IPS-20b (cell line): ENCODE results near the gene ATP8A2.
"Not testable (repeated sequence)": the region's sequence is repeated elsewhere in the genome, so short reads cannot be mapped to it uniquely, and the experiment has no call there.

Experiments
- H3K27ac ChIP-seq: one replicate; pipeline ENCODE4 v1.5.1; 2013; ENCODE audit warnings: low read length
- H3K27me3 ChIP-seq: 2 replicates; pipeline ENCODE4 v1.6.1; 2013; ENCODE audit warnings: mild to moderate bottlenecking, low read length, inconsistent platforms; ENCODE audit not compliant: insufficient read depth
- H3K36me3 ChIP-seq: 2 replicates; pipeline ENCODE4 v1.6.1; 2013; ENCODE audit warnings: low read depth, mild to moderate bottlenecking, inconsistent platforms, low read length, moderate library complexity; ENCODE audit not compliant: insufficient read depth
- H3K4me1 ChIP-seq: 2 replicates; pipeline ENCODE4 v1.6.1; 2013; ENCODE audit warnings: mild to moderate bottlenecking, control low read depth, inconsistent platforms, low read length, moderate library complexity; ENCODE audit not compliant: insufficient read depth
- H3K4me3 ChIP-seq: 2 replicates; pipeline ENCODE4 v1.5.1; 2013; ENCODE audit warnings: mild to moderate bottlenecking, low read length, inconsistent platforms
- H3K9ac ChIP-seq: 2 replicates; pipeline ENCODE4 v1.6.1; 2013; ENCODE audit warnings: low read depth, mild to moderate bottlenecking, inconsistent platforms, low read length, moderate library complexity
- H3K9me3 ChIP-seq: 2 replicates; pipeline ENCODE4 v1.6.1; 2013; ENCODE audit warnings: mild to moderate bottlenecking, low read depth, low read length, inconsistent platforms; ENCODE audit not compliant: insufficient read depth

The ATP8A2 gene

GRCh38 chr13:25943081-25943480 is 571.3 kb downstream of the ATP8A2 start:
- no peak overlapping the region for H3K9ac ChIP-seq
- H3K4me3 ChIP-seq, result no peak overlapping the region
- H3K27me3 ChIP-seq, result peaks cover 4% of the 10 kb centered on the region; the same call in 1 of the 2 replicates
- no peak overlapping the region for H3K27ac ChIP-seq
- H3K4me1 ChIP-seq, result no peaks in the 10 kb centered on the region
- H3K9me3 ChIP-seq, result no peaks in the 10 kb centered on the region
- no peaks in the 10 kb centered on the region for H3K36me3 ChIP-seq

- Histone ChIP-seq H3K4me3 (no peak overlapping the region), H3K36me3 (no peaks in the 10 kb centered on the region), H3K9ac (no peak overlapping the region), H3K4me1 (no peaks in the 10 kb centered on the region), H3K27me3 (peaks cover 4% of the 10 kb centered on the region; the same call in 1 of the 2 replicates), H3K27ac (no peak overlapping the region), H3K9me3 (no peaks in the 10 kb centered on the region)
Observed at GRCh38 chr13:25943658-25944057, 571.9 kb downstream of the ATP8A2 start.

GRCh38 chr13:25945596-25945995 is 573.8 kb downstream of the ATP8A2 start:
- H3K36me3 ChIP-seq, result no peaks in the 10 kb centered on the region
- no peak overlapping the region for H3K9ac ChIP-seq
- no peaks in the 10 kb centered on the region for H3K4me1 ChIP-seq
- H3K9me3 ChIP-seq, result peaks cover under 1% of the 10 kb centered on the region
- H3K27ac ChIP-seq, result no peak overlapping the region
- H3K4me3 ChIP-seq, result no peak overlapping the region
- no peaks in the 10 kb centered on the region; the same call in 1 of the 2 replicates for H3K27me3 ChIP-seq

- H3K4me1 ChIP-seq, result no peaks in the 10 kb centered on the region
- no peaks in the 10 kb centered on the region; the same call in 1 of the 2 replicates for H3K27me3 ChIP-seq
- no peaks in the 10 kb centered on the region; the same call in 1 of the 2 replicates for H3K36me3 ChIP-seq
- no peak overlapping the region for H3K4me3 ChIP-seq
- H3K9ac ChIP-seq, result no peak overlapping the region
- peaks cover 8% of the 10 kb centered on the region for H3K9me3 ChIP-seq
- no peak overlapping the region for H3K27ac ChIP-seq
Observed at GRCh38 chr13:25946321-25946720, 574.5 kb downstream of the ATP8A2 start.

- Histone ChIP-seq H3K9me3 (peaks cover 8% of the 10 kb centered on the region), H3K4me1 (no peaks in the 10 kb centered on the region), H3K27me3 (no peaks in the 10 kb centered on the region), H3K9ac (no peak overlapping the region), H3K27ac (no peak overlapping the region), H3K4me3 (no peak overlapping the region), H3K36me3 (no peaks in the 10 kb centered on the region; the same call in 1 of the 2 replicates)
Observed at GRCh38 chr13:25948910-25949309, 577.1 kb downstream of the ATP8A2 start.

GRCh38 chr13:25951831-25952230 is 580.1 kb downstream of the ATP8A2 start:
- no peaks in the 10 kb centered on the region for H3K27me3 ChIP-seq
- H3K4me1 ChIP-seq, result no peaks in the 10 kb centered on the region; the same call in 1 of the 2 replicates
- H3K9ac ChIP-seq, result no peak overlapping the region
- H3K27ac ChIP-seq, result no peak overlapping the region
- no peaks in the 10 kb centered on the region; the same call in 1 of the 2 replicates for H3K36me3 ChIP-seq
- H3K9me3 ChIP-seq, result peaks cover 8% of the 10 kb centered on the region
- no peak overlapping the region for H3K4me3 ChIP-seq

- H3K36me3 ChIP-seq, H3K9ac ChIP-seq, H3K4me1 ChIP-seq, H3K27me3 ChIP-seq, H3K9me3 ChIP-seq, H3K4me3 ChIP-seq, H3K27ac ChIP-seq: not testable (repeated sequence)
Observed at GRCh38 chr13:25954080-25954479, 582.3 kb downstream of the ATP8A2 start.

GRCh38 chr13:25954943-25955342 is 583.2 kb downstream of the ATP8A2 start:
- H3K27ac ChIP-seq, H3K4me3 ChIP-seq, H3K9ac ChIP-seq, H3K36me3 ChIP-seq, H3K4me1 ChIP-seq, H3K27me3 ChIP-seq, H3K9me3 ChIP-seq: not testable (repeated sequence)

GRCh38 chr13:25958986-25959385 is 587.2 kb downstream of the ATP8A2 start:
- Histone ChIP-seq H3K27ac (no peak overlapping the region), H3K9ac (no peak overlapping the region), H3K4me1 (no peaks in the 10 kb centered on the region; the same call in 1 of the 2 replicates), H3K9me3 (no peaks in the 10 kb centered on the region), H3K36me3 (no peaks in the 10 kb centered on the region), H3K4me3 (no peak overlapping the region), H3K27me3 (no peaks in the 10 kb centered on the region)

GRCh38 chr13:25961294-25961693 is 589.5 kb downstream of the ATP8A2 start:
- Histone ChIP-seq H3K27ac (no peak overlapping the region), H3K36me3 (no peaks in the 10 kb centered on the region), H3K27me3 (no peaks in the 10 kb centered on the region), H3K9ac (no peak overlapping the region), H3K4me1 (no peaks in the 10 kb centered on the region; the same call in 1 of the 2 replicates), H3K9me3 (no peaks in the 10 kb centered on the region), H3K4me3 (no peak overlapping the region)

- peaks cover 10% of the 10 kb centered on the region; the same call in 1 of the 2 replicates for H3K27me3 ChIP-seq
Observed at GRCh38 chr13:25963674-25964073, 591.9 kb downstream of the ATP8A2 start.

GRCh38 chr13:25965596-25965995 is 593.8 kb downstream of the ATP8A2 start:
- no peak overlapping the region for H3K4me3 ChIP-seq
- peaks cover 8% of the 10 kb centered on the region for H3K4me1 ChIP-seq
- peaks cover 29% of the 10 kb centered on the region for H3K27me3 ChIP-seq
- no peaks in the 10 kb centered on the region for H3K9me3 ChIP-seq
- no peaks in the 10 kb centered on the region for H3K36me3 ChIP-seq
- H3K9ac ChIP-seq, result no peak overlapping the region
- no peak overlapping the region for H3K27ac ChIP-seq

More at GRCh38 chr13:25963674-25964073, 591.9 kb downstream of the ATP8A2 start:
- Histone ChIP-seq H3K9ac (no peak overlapping the region), H3K9me3 (no peaks in the 10 kb centered on the region), H3K36me3 (no peaks in the 10 kb centered on the region), H3K27ac (no peak overlapping the region), H3K4me3 (no peak overlapping the region), H3K4me1 (peaks cover under 1% of the 10 kb centered on the region)
